H1 (cell line): ENCODE results near the gene POLN. TPM values are rescaled to one million over a fixed set of nuclear protein-coding genes. Genes with fewer than 3 reads are reported as not detected.

Experiments used
- CTCF ChIA-PET: fragments of 300-600 bp; sonication (Branson Sonifier 250); formaldehyde crosslinking; loops from one replicate; lab custom pipeline; 2021; ENCODE audit not compliant: partially characterized antibody; lab: Charles Lee
- POLR2A ChIA-PET: fragments of 300-600 bp; sonication (Branson Sonifier 250); formaldehyde crosslinking; loops from one replicate; lab custom pipeline; 2021; ENCODE audit warnings: inconsistent platforms; ENCODE audit not compliant: partially characterized antibody; lab: Charles Lee
- DNase-seq, 2 experiments: peaks; one replicate each; pipeline versions ENCODE4 v3.0.0 to v3.0.0-alpha.2; 2010 to 2022; ENCODE audit warnings: low spot score in 2 of 2, low read depth in 1 of 2, mixed read lengths in 1 of 2
- FAIRE-seq: peaks from 2 replicates; lab custom pipeline; 2011; peaks lifted over from hg19 to GRCh38; lab: Jason Lieb, UNC
- H2AFZ ChIP-seq: 2 replicates; pipeline ENCODE4 v1.8.1; 2012; ENCODE audit warnings: low read length, inconsistent platforms
- H2AK5ac ChIP-seq: 2 replicates; pipeline ENCODE4 v1.6.1; 2013; ENCODE audit warnings: low read depth, low read length
- H2BK120ac ChIP-seq: replicated peaks from 2 replicates; pipeline ENCODE3; 2013; ENCODE audit warnings: low read depth, low read length, inconsistent platforms
- H2BK12ac ChIP-seq: 2 replicates; pipeline ENCODE4 v1.6.1; 2013; ENCODE audit warnings: low read depth, low read length
- H2BK15ac ChIP-seq: 2 replicates; pipeline ENCODE4 v1.6.1; 2013; ENCODE audit warnings: low read length
- H2BK20ac ChIP-seq: 2 replicates; pipeline ENCODE4 v1.6.1; 2013; ENCODE audit warnings: low read length
- H2BK5ac ChIP-seq: 2 replicates; pipeline ENCODE4 v1.6.1; 2013; ENCODE audit warnings: low read depth, low read length
- H3K14ac ChIP-seq: 2 replicates; pipeline ENCODE4 v1.6.1; 2013; ENCODE audit warnings: inconsistent platforms; ENCODE audit not compliant: insufficient read length
- H3K18ac ChIP-seq: 2 replicates; pipeline ENCODE4 v1.6.1; 2013; ENCODE audit warnings: low read length; ENCODE audit errors: extremely low read depth
- H3K23ac ChIP-seq: 2 replicates; pipeline ENCODE4 v1.6.1; 2013; ENCODE audit warnings: inconsistent platforms; ENCODE audit not compliant: insufficient read length
- H3K23me2 ChIP-seq: 2 replicates; pipeline ENCODE4 v1.6.1; 2013; ENCODE audit warnings: low read depth, low read length
- H3K27ac ChIP-seq: 2 replicates; pipeline ENCODE4 v1.6.1; 2011; ENCODE audit warnings: low read depth, low read length, inconsistent platforms
- H3K27me3 ChIP-seq, 4 experiments: replicated peaks in 1 of 4; 1 replicate in 1 of 4; 2 replicates in 3 of 4; pipeline versions ENCODE4 v1.6.1 to v1.8.1; 2011 to 2013; ENCODE audit warnings: low read length in 3 of 4, mild to moderate bottlenecking in 3 of 4, inconsistent platforms in 2 of 4, mixed read lengths in 2 of 4, moderate library complexity in 1 of 4; ENCODE audit not compliant: control insufficient read depth in 3 of 4, insufficient read depth in 3 of 4; ENCODE audit errors: extremely low read depth in 1 of 4
- H3K36me3 ChIP-seq, 4 experiments: 2 replicates each; pipeline versions ENCODE4 v1.6.1 to v1.8.1; 2011 to 2013; ENCODE audit warnings: mild to moderate bottlenecking in 4 of 4, low read length in 3 of 4, moderate library complexity in 2 of 4, control low read depth in 1 of 4, inconsistent platforms in 1 of 4; ENCODE audit not compliant: insufficient read depth in 4 of 4, control insufficient read depth in 2 of 4
- H3K4ac ChIP-seq: replicated peaks from 2 replicates; pipeline ENCODE3; 2013; ENCODE audit warnings: low read length, low read depth, mixed read lengths, inconsistent platforms; ENCODE audit not compliant: insufficient read length
- H3K4me1 ChIP-seq, 4 experiments: replicated peaks in 1 of 4; 1 replicate in 1 of 4; 2 replicates in 3 of 4; pipeline versions ENCODE4 v1.6.1 to v1.8.1; 2011 to 2013; ENCODE audit warnings: low read length in 3 of 4, inconsistent platforms in 2 of 4, mixed read lengths in 1 of 4; ENCODE audit not compliant: insufficient read depth in 4 of 4, control insufficient read depth in 3 of 4
- H3K4me2 ChIP-seq, 2 experiments: 2 replicates each; pipeline versions ENCODE4 v1.6.1 to v1.8.1; 2011 to 2013; ENCODE audit warnings: low read depth in 2 of 2, low read length in 2 of 2, control low read depth in 1 of 2, inconsistent platforms in 1 of 2, mild to moderate bottlenecking in 1 of 2; ENCODE audit not compliant: insufficient read depth in 1 of 2
- H3K4me3 ChIP-seq, 4 experiments: fragments of 200-600, 300-600 bp in 1 of 4; sonication (generic), shearing (Covaris generic), sonication (Bioruptor Twin) in 1 of 4; 2 replicates each; pipeline versions ENCODE4 v1.5.1 to v1.8.1; 2011 to 2016; ENCODE audit warnings: low read length in 4 of 4, low read depth in 3 of 4, control low read depth in 2 of 4, inconsistent platforms in 2 of 4, mild to moderate bottlenecking in 2 of 4, mixed read lengths in 1 of 4, moderate library complexity in 1 of 4; ENCODE audit not compliant: insufficient read depth in 2 of 4; ENCODE audit errors: extremely low read depth in 1 of 4
- H3K56ac ChIP-seq: replicated peaks from 2 replicates; pipeline ENCODE3; 2013; ENCODE audit warnings: low read depth, mild to moderate bottlenecking, mixed read lengths, low read length, inconsistent platforms; ENCODE audit not compliant: insufficient read length
- H3K79me1 ChIP-seq: 2 replicates; pipeline ENCODE4 v1.6.1; 2013; ENCODE audit warnings: low read depth, low read length, control low read depth
- H3K79me2 ChIP-seq, 2 experiments: 2 replicates each; pipeline versions ENCODE4 v1.6.1 to v1.8.1; 2012 to 2013; ENCODE audit warnings: low read length in 2 of 2, mild to moderate bottlenecking in 2 of 2, inconsistent platforms in 1 of 2; ENCODE audit not compliant: insufficient read depth in 2 of 2, control insufficient read depth in 1 of 2
- H3K9ac ChIP-seq, 4 experiments: replicated peaks in 1 of 4; 1 replicate in 1 of 4; 2 replicates in 3 of 4; pipeline versions ENCODE4 v1.6.1 to v1.8.1; 2011 to 2013; ENCODE audit warnings: low read depth in 3 of 4, low read length in 3 of 4, control low read depth in 2 of 4, mild to moderate bottlenecking in 2 of 4, moderate library complexity in 2 of 4, inconsistent platforms in 1 of 4; ENCODE audit errors: extremely low read depth in 1 of 4
- H3K9me3 ChIP-seq, 2 experiments: 2 replicates each; pipeline versions ENCODE4 v1.6.1 to v1.8.1; 2012 to 2013; ENCODE audit warnings: mild to moderate bottlenecking in 2 of 2, moderate library complexity in 2 of 2, control low read depth in 1 of 2, inconsistent platforms in 1 of 2, low read depth in 1 of 2, low read length in 1 of 2, mixed read lengths in 1 of 2; ENCODE audit not compliant: insufficient read depth in 2 of 2
- H4K20me1 ChIP-seq, 2 experiments: replicated peaks in 1 of 2; 2 replicates each; pipeline versions ENCODE3 to v1.8.1; 2011 to 2013; ENCODE audit warnings: inconsistent platforms in 2 of 2, low read length in 2 of 2, mild to moderate bottlenecking in 1 of 2; ENCODE audit not compliant: insufficient read depth in 2 of 2, control insufficient read depth in 1 of 2
- H4K5ac ChIP-seq: 2 replicates; pipeline ENCODE4 v1.6.1; 2013; ENCODE audit warnings: low read length, low read depth, mixed read lengths, inconsistent platforms; ENCODE audit not compliant: insufficient read length
- H4K8ac ChIP-seq: 2 replicates; pipeline ENCODE4 v1.8.0; 2013; ENCODE audit warnings: mild to moderate bottlenecking, moderate library complexity, low read length, inconsistent platforms; ENCODE audit not compliant: insufficient read depth; ENCODE audit errors: extremely low read depth
- H4K91ac ChIP-seq: replicated peaks from 2 replicates; pipeline ENCODE3; 2013; ENCODE audit warnings: low read length, mixed read lengths, inconsistent platforms; ENCODE audit not compliant: insufficient read length
- BRCA1 ChIP-seq: IDR thresholded peaks from 2 replicates; pipeline ENCODE4 v1.6.1; 2012; ENCODE audit warnings: low read depth, low read length, improper control_type of control experiment
- CBX8 ChIP-seq: fragments of 300-800, 300-1000 bp; sonication (generic); IDR thresholded peaks from 2 replicates; pipeline ENCODE4 v1.7.1; 2016; ENCODE audit warnings: low read depth, low read length, borderline replicate concordance
- CREB1 ChIP-seq: IDR thresholded peaks from 2 replicates; pipeline ENCODE4 v1.6.1; 2012; ENCODE audit warnings: inconsistent platforms
- GABPA ChIP-seq: IDR thresholded peaks from 2 replicates; pipeline ENCODE4 v1.6.1; 2011; ENCODE audit warnings: mild to moderate bottlenecking, low read length, moderate library complexity, borderline replicate concordance; ENCODE audit not compliant: insufficient read depth
- NRF1 ChIP-seq: IDR thresholded peaks from 2 replicates; pipeline ENCODE4 v1.6.1; 2011; ENCODE audit warnings: mild to moderate bottlenecking, low read depth, low read length, improper control_type of control experiment
- RNF2 ChIP-seq: fragments of 200-900, 300-1000 bp; sonication (generic); IDR thresholded peaks from 2 replicates; pipeline ENCODE4 v1.7.1; 2016; ENCODE audit warnings: borderline replicate concordance, low read depth, mild to moderate bottlenecking, antibody characterized with exemption, low read length; ENCODE audit not compliant: poor library complexity, severe bottlenecking; ENCODE audit errors: missing control alignments
- SIRT6 ChIP-seq: IDR thresholded peaks from one replicate; pipeline ENCODE4 v1.7.1; 2012; ENCODE audit warnings: low read length, inconsistent platforms
- TCF12 ChIP-seq: IDR thresholded peaks from 2 replicates; pipeline ENCODE4 v1.6.1; 2011; ENCODE audit warnings: low read depth, mild to moderate bottlenecking, low read length
- TEAD4 ChIP-seq: IDR thresholded peaks from 2 replicates; pipeline ENCODE4 v1.6.1; 2012; ENCODE audit warnings: low read depth, low read length, inconsistent platforms, mixed read lengths
- WGBS, 2 experiments: shearing (Covaris generic) in 1 of 2; methylation state at CpG; one replicate each; pipeline versions ENCODE4 v1.1.6 to v1.1.7; 2013 to 2015; ENCODE audit warnings: low lambda C conversion rate in 2 of 2, mixed read lengths in 2 of 2, inconsistent platforms in 1 of 2, low coverage in 1 of 2, missing lambda C conversion rate in 1 of 2; ENCODE audit not compliant: insufficient replicate concordance in 2 of 2, insufficient coverage in 1 of 2, insufficient read length in 1 of 2; ENCODE audit errors: extremely low coverage in 1 of 2, missing lambda C conversion rate in 1 of 2; 5-methylcytosine and 5-hydroxymethylcytosine counted together
- polyA plus RNA-seq, 7 experiments: library from polyadenylated mRNA; depleted of rRNA in 3 of 7; stranded (reverse) in 5 of 7; unstranded in 2 of 7; fragments of >200 nt in 5 of 7; fragments of 200-250 nt in 2 of 7; gene quantifications; 1 replicate in 5 of 7; 2 replicates in 1 of 7; 4 replicates in 1 of 7; pipeline versions ENCODE4 v1.2.1 to v1.2.3, GENCODE V29; 2011 to 2013; ENCODE audit warnings: missing spikeins in 2 of 7, mixed read lengths in 2 of 7
- total RNA-seq: library from RNA; stranded (reverse); fragmentation: NEBNext Ultra II Directional; extraction: Animal tissue kit (Norgen Biotek cat#: 25700); gene quantifications from 2 replicates; pipeline ENCODE4 v1.2.1, GENCODE V29; 2021

The POLN gene
- total and polyA plus RNA-seq, 2 of the 8 experiments (the other 6 are each of a cell fraction or from before 2014, with no cell fraction given) = 0.98 to 1.5 TPM

DNA sequence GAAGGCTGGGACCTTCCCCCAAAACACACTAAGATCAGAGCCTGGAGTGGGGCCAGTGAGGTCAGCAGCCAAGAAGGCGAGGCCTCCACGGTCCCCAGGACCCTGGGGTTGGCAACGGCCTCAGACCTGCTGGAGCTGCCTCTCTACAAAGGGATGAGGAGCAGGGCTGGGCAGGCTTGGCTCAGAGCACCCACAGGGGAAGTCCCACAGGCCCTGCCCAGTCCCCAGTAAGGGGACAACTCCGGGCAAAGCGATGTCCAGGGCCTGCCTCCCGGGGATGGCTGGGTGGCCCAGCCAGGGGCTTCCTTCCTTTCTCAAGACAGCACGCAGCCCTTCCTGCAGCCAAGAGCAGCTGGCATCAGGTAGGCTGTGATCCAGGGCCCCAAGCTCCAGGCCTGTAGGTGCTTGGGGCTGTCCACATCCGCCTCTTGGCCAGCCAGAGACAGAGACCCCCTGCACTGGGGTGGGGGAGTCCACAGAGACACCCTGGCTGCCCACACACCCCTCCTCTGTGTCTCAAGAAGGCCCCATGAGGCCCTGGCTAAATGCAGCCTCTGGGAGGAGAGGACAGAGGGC lies 14.3 kb upstream of the POLN start:
- TF ChIP-seq TCF12 (no peak), TEAD4 (no peak), GABPA (no peak), BRCA1 (no peak), SIRT6 (no peak), CBX8 (no peak), CREB1 (no peak), NRF1 (no peak), RNF2 (no peak)
- TF ChIP-seq, all 59 proteins: peak for 0
- no peaks in the 10 kb centered on the region for H3K9me3 ChIP-seq
- H2AFZ ChIP-seq = no peak overlapping the region
- H4K91ac ChIP-seq = no peak overlapping the region
- H3K18ac ChIP-seq = no peak overlapping the region
- H3K4me1 ChIP-seq = peaks cover 0 to 5% (median 3%) of the 10 kb centered on the region in 4 experiments; a peak in 4 of 7 replicates
- no peak overlapping the region for H4K8ac ChIP-seq
- no peaks in the 10 kb centered on the region; a peak in 1 of 8 replicates for H3K36me3 ChIP-seq
- no peak overlapping the region for H3K9ac ChIP-seq
- POLR2A ChIA-PET = no interaction called here
- CTCF ChIA-PET = interaction anchor here (0.5 to 1.7 kb wide), 2 partner anchors 10 to 263 kb away, joined by 3 to 8 read pairs; no protein-coding TSS in a partner anchor
- no peak overlapping the region for H2AK5ac ChIP-seq
- H3K79me1 ChIP-seq = no peaks in the 10 kb centered on the region
- FAIRE-seq (no peak), DNase-seq (peak in 1 of 2 experiments; percentile 44)
- H3K27ac ChIP-seq = no peak overlapping the region
- H3K23me2 ChIP-seq = peaks cover 4% of the 10 kb centered on the region; the same call in 1 of the 2 replicates
- no peak overlapping the region for H3K4ac ChIP-seq
- H3K4me3 ChIP-seq = no peak overlapping the region
- no peak overlapping the region for H2BK5ac ChIP-seq
- no peak overlapping the region for H2BK15ac ChIP-seq
- H3K79me2 ChIP-seq = no peaks in the 10 kb centered on the region
- H3K4me2 ChIP-seq = no peak overlapping the region
- H4K20me1 ChIP-seq = peaks cover 0 to 9% of the 10 kb centered on the region in 2 experiments
- no peak overlapping the region for H3K23ac ChIP-seq
- H2BK12ac ChIP-seq = no peak overlapping the region
- no peak overlapping the region for H3K14ac ChIP-seq
- 86% methylated on average over 8 of the region's 8 CpGs; no CpG with 5 or more reads in 1 of the 2 experiments for WGBS, 2 experiments
- no peak overlapping the region for H4K5ac ChIP-seq
- no peak overlapping the region for H3K56ac ChIP-seq
- H2BK120ac ChIP-seq = no peak overlapping the region
- no peak overlapping the region for H2BK20ac ChIP-seq
- no peaks in the 10 kb centered on the region for H3K27me3 ChIP-seq
